H1 (cell line): Measurements from ENCODE around the gene NR3C1. TPM values are rescaled to one million over a fixed set of nuclear protein-coding genes. Genes with fewer than 3 reads are reported as not detected.

Experiments used
- CTCF ChIA-PET: fragments of 300-600 bp; sonication (Branson Sonifier 250); formaldehyde crosslinking; loops from one replicate; lab custom pipeline; 2021; ENCODE audit not compliant: partially characterized antibody; lab: Charles Lee
- POLR2A ChIA-PET: fragments of 300-600 bp; sonication (Branson Sonifier 250); formaldehyde crosslinking; loops from one replicate; lab custom pipeline; 2021; ENCODE audit warnings: inconsistent platforms; ENCODE audit not compliant: partially characterized antibody; lab: Charles Lee
- DNase-seq, 2 experiments: peaks; one replicate each; pipeline versions ENCODE4 v3.0.0 to v3.0.0-alpha.2; 2010 to 2022; ENCODE audit warnings: low spot score in 2 of 2, low read depth in 1 of 2, mixed read lengths in 1 of 2
- FAIRE-seq: peaks from 2 replicates; lab custom pipeline; 2011; peaks lifted over from hg19 to GRCh38; lab: Jason Lieb, UNC
- H2AFZ ChIP-seq: 2 replicates; pipeline ENCODE4 v1.8.1; 2012; ENCODE audit warnings: low read length, inconsistent platforms
- H2AK5ac ChIP-seq: 2 replicates; pipeline ENCODE4 v1.6.1; 2013; ENCODE audit warnings: low read depth, low read length
- H2BK120ac ChIP-seq: replicated peaks from 2 replicates; pipeline ENCODE3; 2013; ENCODE audit warnings: low read depth, low read length, inconsistent platforms
- H2BK12ac ChIP-seq: 2 replicates; pipeline ENCODE4 v1.6.1; 2013; ENCODE audit warnings: low read depth, low read length
- H2BK15ac ChIP-seq: 2 replicates; pipeline ENCODE4 v1.6.1; 2013; ENCODE audit warnings: low read length
- H2BK20ac ChIP-seq: 2 replicates; pipeline ENCODE4 v1.6.1; 2013; ENCODE audit warnings: low read length
- H2BK5ac ChIP-seq: 2 replicates; pipeline ENCODE4 v1.6.1; 2013; ENCODE audit warnings: low read depth, low read length
- H3K14ac ChIP-seq: 2 replicates; pipeline ENCODE4 v1.6.1; 2013; ENCODE audit warnings: inconsistent platforms; ENCODE audit not compliant: insufficient read length
- H3K18ac ChIP-seq: 2 replicates; pipeline ENCODE4 v1.6.1; 2013; ENCODE audit warnings: low read length; ENCODE audit errors: extremely low read depth
- H3K23ac ChIP-seq: 2 replicates; pipeline ENCODE4 v1.6.1; 2013; ENCODE audit warnings: inconsistent platforms; ENCODE audit not compliant: insufficient read length
- H3K23me2 ChIP-seq: 2 replicates; pipeline ENCODE4 v1.6.1; 2013; ENCODE audit warnings: low read depth, low read length
- H3K27ac ChIP-seq: 2 replicates; pipeline ENCODE4 v1.6.1; 2011; ENCODE audit warnings: low read depth, low read length, inconsistent platforms
- H3K27me3 ChIP-seq, 4 experiments: replicated peaks in 1 of 4; 1 replicate in 1 of 4; 2 replicates in 3 of 4; pipeline versions ENCODE4 v1.6.1 to v1.8.1; 2011 to 2013; ENCODE audit warnings: low read length in 3 of 4, mild to moderate bottlenecking in 3 of 4, inconsistent platforms in 2 of 4, mixed read lengths in 2 of 4, moderate library complexity in 1 of 4; ENCODE audit not compliant: control insufficient read depth in 3 of 4, insufficient read depth in 3 of 4; ENCODE audit errors: extremely low read depth in 1 of 4
- H3K36me3 ChIP-seq, 4 experiments: 2 replicates each; pipeline versions ENCODE4 v1.6.1 to v1.8.1; 2011 to 2013; ENCODE audit warnings: mild to moderate bottlenecking in 4 of 4, low read length in 3 of 4, moderate library complexity in 2 of 4, control low read depth in 1 of 4, inconsistent platforms in 1 of 4; ENCODE audit not compliant: insufficient read depth in 4 of 4, control insufficient read depth in 2 of 4
- H3K4ac ChIP-seq: replicated peaks from 2 replicates; pipeline ENCODE3; 2013; ENCODE audit warnings: low read length, low read depth, mixed read lengths, inconsistent platforms; ENCODE audit not compliant: insufficient read length
- H3K4me1 ChIP-seq, 4 experiments: replicated peaks in 1 of 4; 1 replicate in 1 of 4; 2 replicates in 3 of 4; pipeline versions ENCODE4 v1.6.1 to v1.8.1; 2011 to 2013; ENCODE audit warnings: low read length in 3 of 4, inconsistent platforms in 2 of 4, mixed read lengths in 1 of 4; ENCODE audit not compliant: insufficient read depth in 4 of 4, control insufficient read depth in 3 of 4
- H3K4me2 ChIP-seq, 2 experiments: 2 replicates each; pipeline versions ENCODE4 v1.6.1 to v1.8.1; 2011 to 2013; ENCODE audit warnings: low read depth in 2 of 2, low read length in 2 of 2, control low read depth in 1 of 2, inconsistent platforms in 1 of 2, mild to moderate bottlenecking in 1 of 2; ENCODE audit not compliant: insufficient read depth in 1 of 2
- H3K4me3 ChIP-seq, 4 experiments: fragments of 200-600, 300-600 bp in 1 of 4; sonication (generic), shearing (Covaris generic), sonication (Bioruptor Twin) in 1 of 4; 2 replicates each; pipeline versions ENCODE4 v1.5.1 to v1.8.1; 2011 to 2016; ENCODE audit warnings: low read length in 4 of 4, low read depth in 3 of 4, control low read depth in 2 of 4, inconsistent platforms in 2 of 4, mild to moderate bottlenecking in 2 of 4, mixed read lengths in 1 of 4, moderate library complexity in 1 of 4; ENCODE audit not compliant: insufficient read depth in 2 of 4; ENCODE audit errors: extremely low read depth in 1 of 4
- H3K56ac ChIP-seq: replicated peaks from 2 replicates; pipeline ENCODE3; 2013; ENCODE audit warnings: low read depth, mild to moderate bottlenecking, mixed read lengths, low read length, inconsistent platforms; ENCODE audit not compliant: insufficient read length
- H3K79me1 ChIP-seq: 2 replicates; pipeline ENCODE4 v1.6.1; 2013; ENCODE audit warnings: low read depth, low read length, control low read depth
- H3K79me2 ChIP-seq, 2 experiments: 2 replicates each; pipeline versions ENCODE4 v1.6.1 to v1.8.1; 2012 to 2013; ENCODE audit warnings: low read length in 2 of 2, mild to moderate bottlenecking in 2 of 2, inconsistent platforms in 1 of 2; ENCODE audit not compliant: insufficient read depth in 2 of 2, control insufficient read depth in 1 of 2
- H3K9ac ChIP-seq, 4 experiments: replicated peaks in 1 of 4; 1 replicate in 1 of 4; 2 replicates in 3 of 4; pipeline versions ENCODE4 v1.6.1 to v1.8.1; 2011 to 2013; ENCODE audit warnings: low read depth in 3 of 4, low read length in 3 of 4, control low read depth in 2 of 4, mild to moderate bottlenecking in 2 of 4, moderate library complexity in 2 of 4, inconsistent platforms in 1 of 4; ENCODE audit errors: extremely low read depth in 1 of 4
- H3K9me3 ChIP-seq, 2 experiments: 2 replicates each; pipeline versions ENCODE4 v1.6.1 to v1.8.1; 2012 to 2013; ENCODE audit warnings: mild to moderate bottlenecking in 2 of 2, moderate library complexity in 2 of 2, control low read depth in 1 of 2, inconsistent platforms in 1 of 2, low read depth in 1 of 2, low read length in 1 of 2, mixed read lengths in 1 of 2; ENCODE audit not compliant: insufficient read depth in 2 of 2
- H4K20me1 ChIP-seq, 2 experiments: replicated peaks in 1 of 2; 2 replicates each; pipeline versions ENCODE3 to v1.8.1; 2011 to 2013; ENCODE audit warnings: inconsistent platforms in 2 of 2, low read length in 2 of 2, mild to moderate bottlenecking in 1 of 2; ENCODE audit not compliant: insufficient read depth in 2 of 2, control insufficient read depth in 1 of 2
- H4K5ac ChIP-seq: 2 replicates; pipeline ENCODE4 v1.6.1; 2013; ENCODE audit warnings: low read length, low read depth, mixed read lengths, inconsistent platforms; ENCODE audit not compliant: insufficient read length
- H4K8ac ChIP-seq: 2 replicates; pipeline ENCODE4 v1.8.0; 2013; ENCODE audit warnings: mild to moderate bottlenecking, moderate library complexity, low read length, inconsistent platforms; ENCODE audit not compliant: insufficient read depth; ENCODE audit errors: extremely low read depth
- H4K91ac ChIP-seq: replicated peaks from 2 replicates; pipeline ENCODE3; 2013; ENCODE audit warnings: low read length, mixed read lengths, inconsistent platforms; ENCODE audit not compliant: insufficient read length
- CEBPB ChIP-seq: IDR thresholded peaks from 2 replicates; pipeline ENCODE4 v1.6.1; 2012; ENCODE audit warnings: low read depth, low read length
- FOSL1 ChIP-seq: IDR thresholded peaks from 2 replicates; pipeline ENCODE4 v1.6.1; 2011; ENCODE audit warnings: mild to moderate bottlenecking, low read depth, low read length, moderate library complexity; ENCODE audit not compliant: insufficient read depth
- HDAC2 ChIP-seq, 2 experiments: fragments of 300-600 bp in 1 of 2; sonication (generic) in 1 of 2; IDR thresholded peaks; 2 replicates each; pipeline ENCODE4 v1.6.1; 2011 to 2012; ENCODE audit warnings: low read depth in 2 of 2, low read length in 2 of 2, mild to moderate bottlenecking in 2 of 2, moderate library complexity in 2 of 2, borderline replicate concordance in 1 of 2, inconsistent platforms in 1 of 2
- SAP30 ChIP-seq: fragments of 300-600 bp; sonication (generic); IDR thresholded peaks from 2 replicates; pipeline ENCODE4 v1.7.1; 2012; ENCODE audit warnings: low read length, moderate library complexity, mild to moderate bottlenecking, inconsistent platforms; ENCODE audit not compliant: insufficient read depth, insufficient replicate concordance
- TAF1 ChIP-seq: IDR thresholded peaks from 2 replicates; pipeline ENCODE4 v1.6.1; 2011; ENCODE audit warnings: mild to moderate bottlenecking, low read depth, low read length
- WGBS, 2 experiments: shearing (Covaris generic) in 1 of 2; methylation state at CpG; one replicate each; pipeline versions ENCODE4 v1.1.6 to v1.1.7; 2013 to 2015; ENCODE audit warnings: low lambda C conversion rate in 2 of 2, mixed read lengths in 2 of 2, inconsistent platforms in 1 of 2, low coverage in 1 of 2, missing lambda C conversion rate in 1 of 2; ENCODE audit not compliant: insufficient replicate concordance in 2 of 2, insufficient coverage in 1 of 2, insufficient read length in 1 of 2; ENCODE audit errors: extremely low coverage in 1 of 2, missing lambda C conversion rate in 1 of 2; 5-methylcytosine and 5-hydroxymethylcytosine counted together
- polyA plus RNA-seq, 7 experiments: library from polyadenylated mRNA; depleted of rRNA in 3 of 7; stranded (reverse) in 5 of 7; unstranded in 2 of 7; fragments of >200 nt in 5 of 7; fragments of 200-250 nt in 2 of 7; gene quantifications; 1 replicate in 5 of 7; 2 replicates in 1 of 7; 4 replicates in 1 of 7; pipeline versions ENCODE4 v1.2.1 to v1.2.3, GENCODE V29; 2011 to 2013; ENCODE audit warnings: missing spikeins in 2 of 7, mixed read lengths in 2 of 7
- total RNA-seq: library from RNA; stranded (reverse); fragmentation: NEBNext Ultra II Directional; extraction: Animal tissue kit (Norgen Biotek cat#: 25700); gene quantifications from 2 replicates; pipeline ENCODE4 v1.2.1, GENCODE V29; 2021

Gene NR3C1
- total and polyA plus RNA-seq, 2 of the 8 experiments (the other 6 are each of a cell fraction or from before 2014, with no cell fraction given), result 1.7 to 5.4 TPM

DNA sequence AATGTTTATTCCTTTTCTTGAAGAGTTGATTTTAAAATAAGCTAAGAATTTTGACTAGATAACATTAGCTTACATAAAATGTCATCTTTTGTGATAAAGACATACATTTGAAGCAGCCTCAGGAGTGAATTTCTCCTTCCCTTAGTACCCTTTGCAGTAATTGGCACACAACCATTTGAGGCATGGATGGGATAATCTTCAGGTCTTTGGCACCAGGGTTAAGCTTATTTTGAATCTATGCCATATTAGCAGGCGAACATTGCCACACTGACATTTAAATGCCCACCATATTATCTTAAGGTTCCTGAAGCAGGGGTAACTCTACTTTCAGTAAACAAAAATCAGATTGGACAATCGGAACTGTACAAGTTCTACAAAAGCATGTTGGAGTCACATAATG lies 126.0 kb downstream of the NR3C1 start:
- POLR2A ChIA-PET, result no interaction called here
- Histone ChIP-seq H4K20me1 (no peaks in the 10 kb centered on the region), H3K27me3 (no peaks in the 10 kb centered on the region)

More for the DNA sequence above, 126.0 kb downstream of the NR3C1 start:
- WGBS, 2 experiments, result 87% methylated on average over 2 of the region's 2 CpGs; no CpG with 5 or more reads in 1 of the 2 experiments
- Histone ChIP-seq H2BK15ac (no peak overlapping the region), H3K79me2 (no peaks in the 10 kb centered on the region), H3K4me3 (no peak overlapping the region), H3K23ac (no peak overlapping the region), H3K23me2 (no peaks in the 10 kb centered on the region), H3K56ac (no peak overlapping the region), H3K27ac (no peak overlapping the region), H2AK5ac (no peak overlapping the region), H2AFZ (no peak overlapping the region), H3K9me3 (no peaks in the 10 kb centered on the region), H4K91ac (no peak overlapping the region), H2BK120ac (no peak overlapping the region), H2BK5ac (no peak overlapping the region), H4K5ac (no peak overlapping the region), H3K4me1 (peaks cover 2 to 4% (median 3%) of the 10 kb centered on the region in 4 experiments; a peak in 5 of 7 replicates), H3K4me2 (no peak overlapping the region), H2BK12ac (no peak overlapping the region), H3K36me3 (no peaks in the 10 kb centered on the region), H3K79me1 (no peaks in the 10 kb centered on the region), H3K18ac (no peak overlapping the region), H3K4ac (no peak overlapping the region), H2BK20ac (no peak overlapping the region), H3K14ac (no peak overlapping the region), H4K8ac (no peak overlapping the region), H3K9ac (no peak overlapping the region)
- DNase-seq, result no peak
- no peak for TF ChIP-seq FOSL1
- no peak for TF ChIP-seq CEBPB
- TF ChIP-seq HDAC2 (IDR thresholded peaks at IDR 0.05; ENCODE audit: borderline replicate concordance in 1 of 2, low read depth in 2 of 2, low read length in 2 of 2), result no peak
- no peak for TF ChIP-seq TAF1
- no peak for TF ChIP-seq SAP30
- CTCF ChIA-PET, result interaction anchor here (0.5 kb wide), 1 partner anchor 8 kb away, joined by 3 read pairs; no protein-coding TSS in a partner anchor
- FAIRE-seq, result no peak
